GM19324 (cell line): Measurements from ENCODE around the gene MTOR.
"Not testable (repeated sequence)": the region's sequence is repeated elsewhere in the genome, so short reads cannot be mapped to it uniquely, and the experiment has no call there.

Source experiments
- ATAC-seq: cut with Tn5 transposase; IDR thresholded peaks from one replicate; pipeline ENCODE4 v1.9.1; 2021; ENCODE audit warnings: mild to moderate bottlenecking, moderate library complexity; ENCODE audit not compliant: unreplicated experiment, low FRiP score

Gene MTOR

DNA sequence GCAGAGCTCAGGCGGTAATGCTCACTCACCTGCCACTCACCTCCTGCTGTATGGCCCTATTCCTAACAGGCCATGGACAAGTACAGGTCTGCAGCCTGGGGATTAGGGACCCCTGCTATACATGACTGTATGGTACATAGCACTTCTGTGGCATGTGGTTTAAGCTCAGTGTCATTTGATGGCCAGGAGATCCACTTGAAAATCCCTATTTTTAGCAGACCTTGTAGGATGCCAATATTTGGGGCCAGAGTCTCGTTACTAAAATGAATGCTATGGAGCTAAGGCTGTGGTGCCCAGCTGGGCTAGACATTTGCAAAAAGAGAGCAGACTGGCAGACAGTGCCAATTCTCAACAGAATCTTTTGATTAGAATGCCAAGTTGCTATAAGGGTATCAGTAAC is 74.9 kb downstream of the MTOR start:
- no peak for ATAC-seq

DNA sequence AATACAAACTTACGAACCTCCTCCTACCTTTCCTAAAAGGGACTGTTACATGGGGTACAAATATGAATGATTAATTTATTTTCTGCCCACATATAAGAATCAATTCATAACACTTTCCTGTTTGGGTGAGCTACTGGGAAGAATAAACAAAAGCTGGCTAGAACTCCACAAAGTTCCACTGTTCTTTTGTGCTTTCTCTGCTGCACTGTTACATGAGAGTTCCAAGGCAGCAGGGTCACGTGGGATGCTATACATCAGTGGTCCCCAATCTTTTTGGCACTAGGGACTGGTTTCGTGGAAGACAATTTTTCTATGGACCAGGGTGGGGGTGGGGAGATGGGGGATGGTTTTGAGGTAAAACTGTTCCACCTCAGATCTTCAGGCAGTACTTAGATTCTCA is 75.4 kb downstream of the MTOR start:
- ATAC-seq, result no peak

DNA sequence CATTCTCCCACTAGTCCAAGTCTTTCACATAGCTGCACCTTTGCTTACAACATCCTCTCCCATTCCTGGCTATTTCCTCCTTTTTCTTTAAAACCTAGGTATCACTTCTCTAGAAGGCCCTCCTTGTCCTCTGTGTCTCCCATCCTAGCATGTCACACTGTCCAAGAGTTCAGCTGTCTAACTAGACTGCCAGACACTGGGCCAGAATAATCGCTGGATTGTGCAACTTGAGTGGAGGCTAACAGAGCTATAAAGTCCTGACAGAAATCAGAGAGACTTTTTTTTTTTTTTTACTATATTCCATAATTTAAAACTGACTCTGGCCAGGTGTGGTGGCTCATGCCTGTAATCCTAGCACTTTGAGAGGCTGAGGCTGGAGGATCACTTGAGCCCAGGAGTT is 77.4 kb downstream of the MTOR start:
- no peak for ATAC-seq

DNA sequence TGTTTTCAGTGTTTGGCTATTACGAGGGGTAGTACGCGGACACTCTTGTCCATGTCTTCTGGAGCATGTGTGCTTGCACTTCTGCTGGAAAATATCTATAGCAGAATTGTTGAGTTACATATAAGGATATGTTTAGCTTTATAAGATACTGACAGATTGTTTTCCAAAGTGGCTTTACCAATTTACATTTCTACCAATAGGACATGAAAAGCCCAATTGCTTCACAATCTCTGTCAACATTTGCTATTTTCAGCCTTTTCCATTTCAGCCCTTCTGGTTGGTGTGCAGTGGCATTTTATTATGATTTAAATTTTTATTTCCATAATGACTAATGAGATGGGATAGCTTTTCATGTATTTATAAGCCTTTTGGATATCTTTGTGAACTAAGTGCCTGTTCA is 79.5 kb downstream of the MTOR start:
- no peak for ATAC-seq

DNA sequence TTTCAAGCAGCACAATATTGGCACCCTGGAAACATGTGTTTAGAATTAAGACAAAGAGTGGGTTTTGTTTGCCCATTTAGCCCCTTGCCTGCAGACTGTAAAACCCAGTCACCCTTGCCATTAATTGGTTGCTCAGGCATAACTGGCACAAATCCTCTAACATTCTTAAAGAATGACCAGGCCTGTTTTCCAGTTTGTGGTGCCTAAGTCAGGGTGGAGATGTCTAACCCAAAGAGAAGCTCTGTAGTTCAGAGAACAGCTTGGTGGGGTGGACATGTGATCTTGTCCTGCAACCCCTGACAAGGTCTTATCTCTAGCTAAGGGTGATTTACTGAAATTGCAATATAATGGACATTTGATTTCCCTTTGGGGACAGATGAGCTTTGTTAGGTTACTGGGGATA is 82.0 kb downstream of the MTOR start:
- no peak for ATAC-seq

DNA sequence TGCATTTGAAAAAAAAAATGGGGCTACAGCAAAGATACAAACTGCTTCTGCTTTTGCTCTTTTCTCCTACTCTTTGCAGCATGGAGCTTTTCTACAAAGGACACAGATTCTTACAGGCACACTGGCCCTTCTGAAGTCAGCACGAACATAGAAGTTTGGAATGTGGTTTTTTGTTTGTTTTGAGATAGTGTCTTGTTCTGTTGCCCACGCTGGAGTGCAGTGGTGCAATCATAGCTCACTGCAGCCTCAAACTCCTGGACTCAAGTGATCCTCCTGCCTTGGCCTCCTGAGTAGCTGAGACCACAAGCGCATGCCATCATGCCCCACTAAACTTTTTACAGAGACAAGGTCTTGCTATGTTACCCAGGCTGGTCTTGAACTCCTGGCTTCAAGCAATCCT is 82.6 kb downstream of the MTOR start:
- not testable (repeated sequence) for ATAC-seq

DNA sequence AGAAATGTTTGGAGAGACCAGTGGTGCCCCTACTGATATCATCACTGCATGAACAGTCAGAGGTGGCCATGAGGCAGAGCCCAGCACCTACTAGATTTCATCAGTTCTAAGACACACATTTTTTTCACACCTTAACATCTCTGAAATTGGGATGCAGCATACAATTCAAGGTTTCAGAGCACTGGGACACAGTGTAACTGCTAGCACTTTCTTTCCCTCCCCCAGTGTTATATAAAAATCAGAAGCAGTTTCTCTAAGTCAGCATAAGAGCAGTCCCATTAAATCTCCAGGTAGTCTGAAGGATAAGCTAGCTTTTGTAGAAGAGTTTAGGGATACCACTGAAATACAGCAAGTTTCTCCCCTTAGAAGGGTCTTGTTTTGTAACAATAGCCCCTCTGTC is 83.2 kb downstream of the MTOR start:
- no peak for ATAC-seq

DNA sequence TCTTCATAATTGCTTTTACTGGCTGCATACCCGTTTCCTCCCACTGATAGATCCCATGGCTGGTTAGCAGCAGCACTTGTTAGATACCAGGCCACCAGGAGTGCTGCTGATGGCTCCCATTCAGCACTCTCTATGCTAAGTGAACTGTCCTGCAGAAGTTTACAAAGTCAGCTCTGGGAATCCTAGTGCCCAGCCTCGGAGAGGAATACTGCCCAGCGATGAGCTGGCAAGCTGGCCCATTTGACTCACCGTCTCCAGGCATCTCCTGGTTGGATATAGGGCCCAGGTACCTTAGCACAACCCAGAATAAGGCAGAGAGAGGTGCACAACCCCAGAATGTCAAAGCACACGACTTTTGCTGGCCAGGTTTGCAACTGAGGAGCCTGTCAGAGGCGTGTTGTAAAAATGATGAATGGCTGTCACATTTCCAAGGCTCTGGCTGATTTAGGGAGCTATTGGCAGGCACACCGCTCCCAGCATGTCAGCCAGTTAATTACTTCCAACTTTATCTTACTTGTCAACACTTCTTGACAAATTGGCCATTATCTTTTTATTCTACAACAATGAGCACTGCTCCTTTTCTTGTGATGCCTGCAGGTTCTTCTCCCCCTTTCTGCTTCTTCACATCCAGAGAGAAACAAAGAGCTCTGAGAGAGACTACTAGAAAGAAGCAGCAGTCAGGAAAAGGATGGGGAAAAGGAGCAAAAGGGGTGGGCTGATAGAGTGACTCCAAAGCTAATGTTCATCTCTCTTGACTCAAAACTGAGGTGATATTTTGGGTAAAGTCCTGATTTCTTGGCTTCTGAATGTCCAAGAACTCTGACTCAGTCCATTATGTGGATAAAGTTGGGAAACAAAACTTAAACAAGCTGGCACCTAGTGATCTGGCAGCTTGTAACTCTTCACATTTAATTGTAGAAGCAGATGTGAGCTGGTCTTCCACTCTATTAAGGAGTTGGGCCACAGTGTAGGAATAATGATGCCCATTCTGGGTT is 84.0 kb downstream of the MTOR start:
- no peak for ATAC-seq

DNA sequence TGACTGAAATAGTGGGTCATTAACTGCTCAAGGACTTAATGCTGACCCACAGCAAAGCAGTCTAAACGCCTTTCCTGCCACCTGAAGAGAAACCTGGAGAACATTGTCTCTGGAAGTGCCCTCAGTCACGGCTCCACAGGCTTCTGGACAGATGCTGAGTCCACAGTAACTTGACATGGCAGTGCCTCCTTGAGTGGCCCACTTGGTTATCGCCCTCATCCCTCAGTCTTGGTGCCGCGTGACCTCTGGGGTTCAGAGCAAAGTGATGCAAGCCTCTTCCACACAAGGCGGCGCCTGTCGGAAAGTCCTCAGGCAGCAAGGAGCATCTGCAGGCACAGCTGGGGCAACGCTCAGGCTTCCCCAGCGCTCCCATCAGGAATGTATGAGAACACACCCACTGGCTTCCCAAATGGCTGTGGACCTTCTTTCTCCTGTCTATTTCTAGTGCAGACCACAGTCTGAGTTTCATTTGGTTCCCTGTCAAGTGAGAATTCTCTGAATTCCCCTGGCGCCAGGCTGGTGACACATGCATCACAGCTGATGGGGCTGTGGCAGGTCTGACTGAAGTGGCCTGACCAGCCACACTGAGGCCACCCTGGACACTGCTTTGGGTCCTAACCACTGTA is 86.2 kb downstream of the MTOR start:
- ATAC-seq, result no peak

DNA sequence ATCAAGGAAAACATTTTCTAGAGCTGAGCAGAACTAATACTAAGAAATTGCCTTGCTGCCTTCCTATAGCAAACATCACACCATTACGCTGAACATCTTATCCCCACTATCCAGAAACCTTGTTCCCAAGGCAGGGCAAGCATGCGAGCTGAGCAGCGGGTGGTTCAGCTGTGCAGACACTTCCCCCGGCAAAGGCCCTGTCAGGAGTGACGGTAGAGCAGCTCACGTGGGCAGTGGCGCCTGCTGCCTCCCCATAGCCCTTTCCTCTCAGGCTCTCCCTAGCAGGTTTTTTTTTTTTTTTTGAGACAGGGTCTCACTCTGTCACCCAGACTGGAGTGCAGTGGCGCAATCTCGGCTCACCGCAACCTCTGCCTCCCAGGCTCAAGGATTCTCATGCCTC is 86.9 kb downstream of the MTOR start:
- no peak for ATAC-seq

DNA sequence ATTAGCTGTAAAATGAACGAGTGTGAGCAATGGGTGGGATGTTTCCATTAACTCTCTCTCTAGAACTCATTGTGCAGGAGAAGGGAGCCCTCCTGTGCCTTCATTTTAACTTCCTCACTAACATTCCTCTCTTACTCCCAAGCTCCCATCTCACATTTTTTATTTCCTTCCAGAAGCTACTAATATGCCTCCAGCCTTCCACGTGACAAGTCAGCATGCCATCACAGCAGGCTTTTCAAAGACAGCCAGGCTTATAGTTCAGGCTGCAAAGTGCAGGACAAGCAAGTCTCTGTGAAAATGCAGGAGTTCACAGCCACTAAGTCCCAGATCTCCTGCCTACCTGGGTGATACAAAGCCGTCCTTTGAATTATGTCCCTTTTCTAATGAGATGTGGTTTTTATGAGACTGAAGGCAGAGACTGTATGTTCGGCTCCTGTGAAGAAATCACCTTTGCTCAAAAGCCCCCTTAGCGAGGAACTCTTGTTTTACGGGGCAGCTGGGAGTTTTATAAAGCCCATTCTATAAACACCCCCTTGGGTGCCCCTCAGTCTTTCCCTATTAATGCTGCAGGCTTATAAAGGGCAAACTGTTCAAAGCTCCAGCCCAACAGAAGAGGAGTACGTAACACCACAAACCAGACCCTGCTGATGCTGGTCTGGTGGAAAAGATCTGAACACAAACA is 87.9 kb downstream of the MTOR start:
- ATAC-seq, result no peak

DNA sequence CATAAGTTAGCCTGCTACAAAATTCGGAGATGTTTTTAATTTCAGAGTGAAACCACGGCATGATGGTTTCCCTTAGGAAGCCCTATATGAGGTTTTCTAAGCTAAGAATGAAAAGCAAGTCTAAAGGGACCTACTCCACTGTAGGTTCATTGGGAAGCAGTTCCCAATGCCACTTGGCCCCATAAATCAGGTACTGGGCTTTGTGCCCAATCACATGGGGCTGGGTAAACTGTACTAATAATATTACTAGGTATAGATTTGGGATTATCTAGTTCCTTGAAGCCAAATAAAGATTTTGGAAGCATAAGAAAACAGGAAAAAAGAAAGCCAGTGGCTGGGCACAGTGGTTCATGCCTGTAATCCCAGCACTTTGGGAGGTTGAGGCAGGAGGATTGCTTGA is 92.2 kb downstream of the MTOR start:
- ATAC-seq, result no peak

DNA sequence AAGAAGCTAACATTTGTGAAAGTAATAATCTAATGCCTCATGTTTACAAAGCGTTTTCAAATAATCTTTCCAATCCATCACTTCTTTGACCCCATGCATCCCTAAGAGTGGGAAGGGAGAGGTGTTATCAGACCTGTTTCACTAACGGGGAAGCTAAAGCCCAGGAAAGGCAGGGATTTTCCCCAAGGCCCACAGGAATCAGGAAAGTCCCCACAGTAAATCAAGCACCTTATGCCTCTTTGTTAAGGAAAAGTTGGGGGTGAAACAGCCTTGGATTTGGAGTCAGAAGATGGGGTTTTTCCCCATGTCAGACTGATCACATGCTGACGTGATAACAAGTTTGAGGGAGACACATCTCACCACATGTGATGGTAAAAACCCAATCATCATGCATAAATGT is 93.1 kb downstream of the MTOR start:
- ATAC-seq, result no peak

DNA sequence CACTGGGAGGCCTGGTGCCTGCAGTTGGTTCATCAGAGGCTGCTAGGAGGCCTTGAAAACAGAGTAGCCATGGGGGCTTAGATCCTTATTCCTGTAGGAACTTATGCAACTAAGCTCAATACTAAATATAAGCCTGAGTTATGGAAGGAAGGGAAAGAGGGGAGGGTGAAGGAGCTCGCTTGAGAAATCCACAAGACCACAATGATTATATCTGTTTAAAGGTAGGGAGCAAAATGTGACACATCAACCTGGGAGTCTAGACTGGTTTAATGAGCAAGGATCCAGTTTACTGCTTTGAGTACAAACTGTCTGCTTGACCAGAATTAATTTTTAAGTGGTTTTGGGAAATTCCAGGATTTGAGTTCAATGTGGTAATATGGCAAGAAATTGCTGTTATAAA is 93.6 kb downstream of the MTOR start:
- ATAC-seq, result no peak

DNA sequence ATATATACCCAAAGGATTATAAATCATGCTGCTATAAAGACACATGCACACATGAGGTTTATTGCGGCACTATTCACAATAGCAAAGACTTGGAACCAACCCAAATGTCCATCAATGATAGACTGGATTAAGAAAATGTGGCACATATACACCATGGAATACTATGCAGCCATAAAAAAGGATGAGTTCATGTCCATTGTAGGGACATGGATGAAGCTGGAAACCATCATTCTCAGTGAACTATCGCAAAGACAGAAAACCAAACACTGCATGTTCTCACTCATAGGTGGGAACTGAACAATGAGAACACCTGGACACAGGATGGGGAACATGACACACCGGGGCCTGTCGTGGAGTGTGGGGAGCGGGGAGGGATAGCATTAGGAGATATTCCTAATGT is 95.6 kb downstream of the MTOR start:
- not testable (repeated sequence) for ATAC-seq

DNA sequence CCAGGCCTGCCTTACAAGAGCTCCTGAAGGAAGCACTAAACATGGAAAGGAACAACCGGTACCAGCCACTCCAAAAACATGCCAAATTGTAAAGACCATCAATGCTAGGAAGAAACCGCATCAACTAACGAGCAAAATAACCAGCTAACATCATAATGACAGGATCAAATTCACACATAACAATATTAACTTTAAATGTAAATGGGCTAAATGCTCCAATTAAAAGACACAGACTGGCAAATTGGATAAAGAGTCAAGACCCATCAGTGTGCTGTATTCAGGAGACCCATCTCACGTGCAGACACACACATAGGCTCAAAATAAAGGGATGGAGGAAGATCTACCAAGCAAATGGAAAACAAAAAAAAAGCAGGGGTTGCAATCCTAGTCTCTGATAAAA is 99.6 kb downstream of the MTOR start:
- ATAC-seq, result not testable (repeated sequence)

DNA sequence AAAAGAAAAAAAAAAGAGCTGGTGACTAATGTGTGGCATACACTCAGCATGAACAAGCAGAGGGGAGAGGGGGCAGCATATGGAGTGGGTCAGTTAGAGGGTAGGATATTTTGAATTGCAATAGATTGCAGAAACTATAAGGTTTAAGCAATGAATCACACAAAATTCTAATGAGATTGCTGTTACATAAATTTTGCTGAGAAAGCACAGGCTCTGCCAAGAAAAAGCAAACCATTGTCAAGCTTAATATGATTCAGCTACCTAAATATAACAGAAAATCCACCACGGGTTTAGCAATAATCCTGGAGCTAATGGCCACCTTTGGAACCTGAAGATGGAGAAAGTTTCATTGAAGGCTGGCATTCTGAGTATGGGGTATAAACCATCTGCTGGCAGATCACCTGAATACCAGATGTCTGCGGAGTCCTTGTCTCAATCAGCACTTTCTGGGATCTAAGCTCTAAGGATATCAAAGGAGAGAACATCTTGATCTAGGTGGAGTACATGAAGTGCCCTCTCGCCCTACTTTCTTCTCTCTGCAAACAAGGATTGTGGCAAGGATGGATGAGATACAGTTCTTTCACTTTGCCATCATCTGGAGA is 103.5 kb downstream of the MTOR start:
- ATAC-seq, result no peak

DNA sequence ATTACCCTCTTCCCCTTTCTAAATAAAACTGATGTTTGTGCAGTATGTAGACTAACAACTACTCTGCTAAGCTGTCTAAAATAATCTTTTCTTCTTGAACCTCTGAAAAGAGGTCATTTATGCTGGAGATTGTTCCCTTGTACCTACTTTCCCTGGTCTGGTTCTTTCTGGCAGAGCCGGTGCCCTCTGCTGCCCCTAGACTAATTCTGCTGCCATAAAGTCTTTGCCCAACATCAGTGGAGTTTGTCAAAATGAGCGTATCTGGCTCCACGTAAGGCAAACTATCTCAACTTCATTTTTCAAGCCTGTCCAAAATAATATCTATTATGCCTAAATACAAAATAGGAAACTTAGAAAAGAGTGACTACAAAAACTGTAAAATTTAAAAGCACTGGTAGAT is 104.1 kb downstream of the MTOR start:
- ATAC-seq, result no peak

DNA sequence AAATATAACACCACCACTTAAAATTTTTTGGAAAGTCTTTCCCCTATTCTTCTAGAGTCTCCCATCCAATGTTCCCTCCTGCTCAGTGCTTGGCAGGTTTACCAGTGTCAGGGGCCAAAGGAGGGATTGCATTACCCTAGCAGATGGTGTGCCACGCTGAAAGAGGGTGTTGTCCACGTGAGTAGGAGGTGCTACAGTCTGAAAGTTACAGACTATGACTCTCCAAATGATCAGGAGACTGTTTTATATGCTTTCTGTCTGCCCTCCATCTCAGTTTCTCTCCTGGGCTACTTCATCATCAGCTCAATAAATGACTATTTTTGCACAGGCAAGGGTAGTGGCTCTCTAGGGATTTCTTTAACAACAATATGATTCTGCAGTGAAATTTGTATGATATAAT is 104.5 kb downstream of the MTOR start:
- no peak for ATAC-seq

DNA sequence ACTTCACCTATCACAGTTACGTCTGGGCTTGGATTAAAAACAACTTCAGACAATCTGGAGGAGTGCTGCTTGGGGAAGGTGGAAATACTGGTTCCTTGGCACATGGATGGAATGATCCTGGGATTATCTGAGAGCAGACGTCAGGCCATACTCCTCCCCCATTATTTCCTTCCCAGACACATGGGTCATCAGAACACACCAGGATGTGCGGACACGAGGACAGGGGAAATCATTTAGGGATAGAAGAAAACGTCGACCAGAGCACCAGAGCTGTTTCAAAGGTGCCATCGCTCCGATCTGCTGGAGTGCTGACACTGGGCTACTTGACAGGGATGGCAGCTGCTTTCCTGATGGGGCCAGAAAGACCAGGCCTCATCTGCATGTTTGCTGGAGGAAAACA is 105.0 kb downstream of the MTOR start:
- ATAC-seq, result no peak

DNA sequence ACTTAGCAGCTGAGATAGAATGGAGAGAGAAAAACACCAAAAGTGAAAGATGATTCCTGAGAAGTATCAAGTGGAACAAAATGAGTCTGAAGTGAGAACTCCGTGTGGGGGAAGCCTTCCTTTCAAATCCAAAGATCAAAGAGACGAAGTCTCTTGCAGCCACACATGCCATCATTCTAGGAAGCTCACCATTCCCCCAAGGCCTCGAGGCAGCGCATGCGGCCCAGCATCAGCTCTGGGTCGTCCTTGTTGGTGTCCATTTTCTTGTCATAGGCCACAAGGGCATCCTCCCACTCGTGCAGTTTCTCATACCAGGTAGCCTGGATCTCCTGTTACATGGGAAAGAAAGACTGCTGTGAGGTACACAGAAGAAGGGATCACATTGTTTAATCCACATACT is 105.4 kb downstream of the MTOR start:
- ATAC-seq, result no peak
